ENCODE data around the gene CHRNA3.

Gene CHRNA3

GRCh38 chr15:78637776-78638435 is 17.1 kb upstream of the CHRNA3 start:
- H3K27ac ChIP-seq: no peak overlapping the region
- no peak overlapping the region for H3K4me3 ChIP-seq

DNA sequence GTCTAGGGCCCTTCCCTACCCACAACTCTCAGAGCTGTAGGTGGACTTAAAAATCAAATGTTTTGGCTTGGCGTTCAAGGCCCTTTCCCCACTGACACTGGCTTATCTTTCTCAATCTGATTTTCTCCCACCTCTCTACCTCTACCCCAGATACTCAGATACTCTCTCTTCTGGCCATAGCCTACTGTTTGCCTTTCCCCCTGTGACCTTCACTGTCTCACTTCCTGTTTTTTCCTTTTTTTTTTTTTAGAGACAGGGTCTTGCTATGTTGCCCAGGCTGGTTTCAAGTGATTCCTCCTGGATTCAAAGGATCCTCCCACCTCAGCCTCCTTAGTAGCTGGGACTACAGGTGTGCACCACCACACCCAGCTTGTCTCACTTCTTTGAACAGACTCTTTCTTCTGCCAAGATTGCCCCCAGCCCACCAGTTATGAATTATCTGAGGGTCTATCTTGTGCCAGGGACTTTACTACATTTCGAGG is 15.6 kb upstream of the CHRNA3 start:
- Histone ChIP-seq H3K27ac (no peak overlapping the region), H3K4me3 (no peak overlapping the region)

DNA sequence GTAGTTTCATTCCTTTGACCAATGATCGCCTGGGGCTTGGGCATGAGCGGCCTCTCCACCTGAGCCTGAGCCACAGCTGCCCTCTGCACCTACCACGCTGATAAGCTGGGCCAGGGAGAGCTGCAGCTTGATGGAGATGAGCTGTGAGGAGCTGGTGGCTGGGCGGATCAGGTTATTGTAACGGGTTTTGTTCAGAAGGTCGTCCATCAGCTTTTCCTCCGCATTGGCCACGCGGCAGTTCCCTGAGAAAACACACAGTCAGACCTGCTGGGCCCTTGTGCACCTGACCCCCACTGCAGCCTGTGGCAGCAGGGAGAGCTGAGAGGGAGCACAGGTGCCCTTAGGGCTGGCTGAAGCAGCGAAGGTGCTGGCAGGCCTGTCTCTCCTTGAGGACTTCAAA is 14.6 kb upstream of the CHRNA3 start:
- no peak overlapping the region for H3K27ac ChIP-seq
- no peak overlapping the region for H3K4me3 ChIP-seq

- Histone ChIP-seq H3K27ac (no peak overlapping the region), H3K4me3 (no peak overlapping the region)
Observed at GRCh38 chr15:78634210-78635145, 13.7 kb upstream of the CHRNA3 start.

- H3K27ac ChIP-seq: no peak overlapping the region
Observed at GRCh38 chr15:78633348-78633747, 12.6 kb upstream of the CHRNA3 start.

DNA sequence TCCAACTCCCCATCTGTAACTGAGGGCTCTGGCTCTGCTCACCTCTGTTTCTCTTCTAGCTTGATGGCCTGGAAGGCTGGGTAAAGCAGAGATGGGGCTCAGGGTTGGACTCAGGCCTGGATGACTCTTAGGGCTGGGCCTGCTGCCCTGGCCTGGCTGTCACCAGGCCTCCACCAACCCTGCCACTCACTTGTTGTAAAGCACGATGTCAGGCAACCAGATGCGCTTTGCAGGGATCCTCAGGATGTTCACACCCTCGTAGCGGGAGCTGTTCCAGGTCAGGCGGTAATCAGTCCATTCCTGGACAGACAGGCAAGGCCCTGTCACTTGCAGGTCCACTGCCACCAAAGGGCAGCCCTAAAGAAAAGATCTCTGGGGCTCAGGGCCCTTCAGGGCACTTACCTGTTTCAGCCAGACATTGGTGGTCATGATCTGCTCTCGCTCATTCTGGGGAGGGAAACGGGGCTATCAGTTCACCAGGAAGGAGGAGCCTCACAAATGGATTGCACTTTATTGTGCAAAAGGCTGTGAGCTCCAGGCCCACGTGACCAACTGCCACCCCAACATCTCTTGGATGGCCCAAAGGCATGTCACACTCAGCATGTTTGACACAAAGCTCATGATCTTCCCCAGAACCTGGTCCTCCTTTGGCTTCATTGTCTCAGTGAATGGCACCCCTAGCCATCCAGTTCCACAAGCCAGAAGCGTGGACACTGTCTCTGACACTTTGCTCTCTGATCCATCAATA is 10.3 kb upstream of the CHRNA3 start:
- no peak overlapping the region for H3K4me3 ChIP-seq
- no peak overlapping the region for H3K27ac ChIP-seq

More at GRCh38 chr15:78633348-78633747, 12.6 kb upstream of the CHRNA3 start:
- no peak overlapping the region for H3K4me3 ChIP-seq

DNA sequence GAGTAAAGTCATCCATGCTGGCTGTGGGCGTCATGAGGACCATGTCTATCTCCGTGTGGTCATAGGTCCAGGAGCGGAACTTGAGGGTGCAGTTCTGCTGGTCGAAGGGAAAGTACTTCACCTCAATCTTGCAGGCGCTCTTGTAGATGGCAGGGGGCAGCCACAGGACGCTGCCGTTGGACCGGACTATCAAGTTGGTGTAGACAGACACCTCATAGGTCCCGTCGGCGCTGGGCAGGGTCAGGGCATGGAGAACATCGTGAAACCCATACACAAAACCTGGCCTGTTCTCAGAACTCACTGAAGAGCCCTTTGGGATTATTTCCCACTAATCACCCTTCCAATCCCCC is 8.9 kb upstream of the CHRNA3 start:
- Histone ChIP-seq H3K4me3 (no peak overlapping the region), H3K27ac (no peak overlapping the region)

- Histone ChIP-seq H3K4me3 (no peak overlapping the region), H3K27ac (no peak overlapping the region)
Observed at GRCh38 chr15:78629031-78629715, 8.4 kb upstream of the CHRNA3 start.

GRCh38 chr15:78628227-78628626 is 7.4 kb upstream of the CHRNA3 start:
- H3K27ac ChIP-seq: no peak overlapping the region
- H3K4me3 ChIP-seq: no peak overlapping the region

DNA sequence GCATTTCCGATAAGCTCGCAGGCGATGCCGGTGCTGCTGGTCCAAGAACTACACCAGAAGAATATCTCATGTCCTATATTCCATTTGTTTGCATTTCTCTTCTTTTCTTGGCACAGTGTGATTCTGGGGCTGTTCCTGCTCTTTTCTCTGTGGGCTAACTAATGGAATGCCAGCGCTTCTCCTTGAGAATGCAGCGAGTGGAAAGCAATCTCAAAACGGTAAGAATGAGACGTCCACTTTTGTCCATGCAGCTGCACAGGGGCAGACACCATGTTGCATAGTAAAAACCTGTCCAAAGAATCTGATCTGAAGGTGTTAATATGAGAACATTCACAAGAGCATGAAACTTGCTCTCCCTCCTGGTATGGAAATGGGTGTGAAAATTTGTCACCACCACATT is 6.6 kb upstream of the CHRNA3 start:
- no peak overlapping the region for H3K27ac ChIP-seq
- no peak overlapping the region for H3K4me3 ChIP-seq

- H3K27ac ChIP-seq: no peak overlapping the region
- H3K4me3 ChIP-seq: no peak overlapping the region
Observed at GRCh38 chr15:78626381-78626995, 5.7 kb upstream of the CHRNA3 start.

DNA sequence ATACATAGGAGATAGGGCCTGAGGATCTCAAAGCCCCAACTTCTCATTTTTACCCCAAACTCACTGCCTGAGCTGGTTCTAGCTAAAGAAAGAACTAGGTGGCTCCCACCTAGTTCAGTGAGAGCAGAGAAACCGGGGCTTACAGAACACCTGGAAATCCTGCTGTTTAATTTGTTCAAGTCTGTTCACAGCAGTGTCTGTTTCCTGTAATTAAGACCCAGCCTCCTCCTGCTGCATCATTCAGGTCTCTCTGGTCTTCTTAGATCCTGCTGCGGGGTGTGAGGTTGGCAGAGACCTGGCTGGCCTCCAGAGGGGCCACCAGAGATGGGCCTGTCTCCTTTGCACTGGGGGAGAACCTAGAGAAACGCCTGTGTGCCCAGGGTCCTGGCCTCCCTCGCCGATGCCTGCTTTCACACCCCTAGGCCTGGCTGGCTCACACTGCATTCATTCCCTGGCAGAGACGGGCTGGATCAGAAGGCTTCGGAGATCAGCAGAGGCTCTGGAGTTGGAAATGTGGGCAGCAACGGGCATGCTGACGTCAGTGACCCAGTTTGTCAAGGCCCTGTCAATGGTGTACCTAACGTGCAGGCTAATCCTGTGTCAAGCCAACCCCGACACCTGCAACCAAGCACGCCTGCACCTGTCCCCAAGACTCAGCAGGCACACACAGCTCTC is 4.9 kb upstream of the CHRNA3 start:
- no peak overlapping the region for H3K4me3 ChIP-seq
- H3K27ac ChIP-seq: peak overlapping the region in 2 of 21 experiments; percentile 11 to 24

- H3K4me3 ChIP-seq: no peak overlapping the region
- H3K27ac ChIP-seq: peak overlapping the region in 1 of 21 experiments; percentile 24
Observed at GRCh38 chr15:78624651-78625590, 4.1 kb upstream of the CHRNA3 start.

GRCh38 chr15:78623786-78624497 is 3.1 kb upstream of the CHRNA3 start:
- H3K27ac ChIP-seq: no peak overlapping the region
- no peak overlapping the region for H3K4me3 ChIP-seq

DNA sequence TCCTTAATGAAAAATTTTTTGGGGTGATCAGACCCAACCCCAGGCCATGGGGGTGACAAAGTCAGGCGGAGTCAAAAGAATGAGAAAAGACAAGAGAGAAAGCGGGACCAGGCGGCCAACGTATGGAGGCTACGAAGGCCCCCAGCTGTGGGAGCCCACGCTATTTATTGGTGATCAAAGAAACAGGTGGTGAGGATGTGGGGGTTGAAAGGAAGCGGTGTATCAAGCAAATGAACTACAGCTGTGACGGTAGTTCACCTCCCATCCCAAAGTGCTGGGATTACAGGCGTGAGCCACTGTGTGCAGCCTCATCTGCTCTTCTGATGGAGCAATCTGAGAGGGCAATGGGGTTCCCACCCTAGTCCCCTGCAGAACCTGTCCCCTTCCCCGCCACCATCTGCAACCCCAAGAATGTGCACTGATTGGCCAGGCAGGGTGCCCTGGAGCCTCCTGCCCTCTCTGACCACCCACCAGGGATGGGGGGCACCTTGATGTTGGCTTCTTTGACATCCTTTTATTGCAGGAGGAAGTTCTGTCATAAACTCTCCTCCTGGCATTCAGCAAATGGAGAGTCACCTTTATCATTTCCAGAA is 1.1 kb upstream of the CHRNA3 start:
- Histone ChIP-seq H3K27ac (no peak overlapping the region), H3K4me3 (no peak overlapping the region)

GRCh38 chr15:78620021-78620526 is 722 bp downstream of the CHRNA3 start:
- H3K4me3 ChIP-seq: peak overlapping the region in 6 of 7 experiments; percentile 9 to 43 (median 24)
- no peak overlapping the region for H3K27ac ChIP-seq
